Superior temporal gyrus (tissue), 1 donor: Measurements from ENCODE around the gene ARID5B.

Experiments used
- DNase-seq: peaks from one replicate; pipeline ENCODE4 v3.0.0-alpha.2; 2016; ENCODE audit errors: extremely low spot score

The ARID5B gene

GRCh38 chr10:61883371-61884025, 18.0 kb upstream of the ARID5B start:
- no peak for DNase-seq

- DNase-seq: no peak
Observed at GRCh38 chr10:61887772-61888171, 13.7 kb upstream of the ARID5B start.

GRCh38 chr10:61888744-61889143, 12.8 kb upstream of the ARID5B start:
- no peak for DNase-seq

GRCh38 chr10:61890430-61890829, 11.1 kb upstream of the ARID5B start:
- no peak for DNase-seq

GRCh38 chr10:61890881-61891409, 10.6 kb upstream of the ARID5B start:
- no peak for DNase-seq

- DNase-seq: no peak
Observed at GRCh38 chr10:61891906-61892585, 9.5 kb upstream of the ARID5B start.

- DNase-seq: no peak
Observed at GRCh38 chr10:61892961-61893360, 8.5 kb upstream of the ARID5B start.

GRCh38 chr10:61894133-61894532, 7.4 kb upstream of the ARID5B start:
- no peak for DNase-seq

GRCh38 chr10:61895898-61896600, 5.5 kb upstream of the ARID5B start:
- DNase-seq: no peak

- peak; percentile 81 for DNase-seq
Observed at GRCh38 chr10:61896854-61897661, 4.4 kb upstream of the ARID5B start.

GRCh38 chr10:61897671-61898434, 3.6 kb upstream of the ARID5B start:
- DNase-seq: peak; percentile 76

GRCh38 chr10:61898435-61898778, 3.1 kb upstream of the ARID5B start:
- DNase-seq: no peak

GRCh38 chr10:61899069-61899531, 2.4 kb upstream of the ARID5B start:
- DNase-seq: no peak

GRCh38 chr10:61899663-61899996, 1.9 kb upstream of the ARID5B start:
- no peak for DNase-seq

GRCh38 chr10:61899997-61900828, 1.3 kb upstream of the ARID5B start:
- peak; percentile 75 for DNase-seq

- no peak for DNase-seq
Observed at GRCh38 chr10:61901829-61902444, 438 bp downstream of the ARID5B start.

- peak; percentile 86 for DNase-seq
Observed at GRCh38 chr10:61902445-61903220, 1.1 kb downstream of the ARID5B start.

- DNase-seq: peak; percentile 62
Observed at GRCh38 chr10:61903221-61903927, 1.9 kb downstream of the ARID5B start.
